ENCODE measurements around the gene STIM2.

STIM2 gene

GRCh38 chr4:26953770-26954423, 93.3 kb downstream of the STIM2 start:
- in situ Hi-C loops (cut with MboI; ENCODE audit: low sequenced_read_pairs, unreplicated experiment) = no loop called here
- DNase-seq (ENCODE audit: low spot score) = no peak
- TF ChIP-seq CTCF (IDR thresholded peaks at IDR 0.05; ENCODE audit: borderline replicate concordance, control extremely low read depth, extremely low read depth, insufficient read depth, missing control alignments) = no peak

- in situ Hi-C loops (cut with MboI; ENCODE audit: low sequenced_read_pairs, unreplicated experiment) = no loop called here
- no peak for TF ChIP-seq CTCF (IDR thresholded peaks at IDR 0.05; ENCODE audit: borderline replicate concordance, control extremely low read depth, extremely low read depth, insufficient read depth, missing control alignments)
- DNase-seq (ENCODE audit: low spot score) = no peak
These were observed 94.6 kb downstream of the STIM2 start for GRCh38 chr4:26955241-26955640.

GRCh38 chr4:26958925-26959653, 98.4 kb downstream of the STIM2 start:
- in situ Hi-C loops (cut with MboI; ENCODE audit: low sequenced_read_pairs, unreplicated experiment) = no loop called here
- DNase-seq (ENCODE audit: low spot score) = no peak
- no peak for TF ChIP-seq CTCF (IDR thresholded peaks at IDR 0.05; ENCODE audit: borderline replicate concordance, control extremely low read depth, extremely low read depth, insufficient read depth, missing control alignments)

GRCh38 chr4:26959654-26960047, 99.0 kb downstream of the STIM2 start:
- TF ChIP-seq CTCF (IDR thresholded peaks at IDR 0.05; ENCODE audit: borderline replicate concordance, control extremely low read depth, extremely low read depth, insufficient read depth, missing control alignments) = no peak
- no peak for DNase-seq (ENCODE audit: low spot score)
- in situ Hi-C loops (cut with MboI; ENCODE audit: low sequenced_read_pairs, unreplicated experiment) = no loop called here

GRCh38 chr4:26962720-26963119, 102.1 kb downstream of the STIM2 start:
- in situ Hi-C loops (cut with MboI; ENCODE audit: low sequenced_read_pairs, unreplicated experiment) = no loop called here
- no peak for DNase-seq (ENCODE audit: low spot score)
- no peak for TF ChIP-seq CTCF (IDR thresholded peaks at IDR 0.05; ENCODE audit: borderline replicate concordance, control extremely low read depth, extremely low read depth, insufficient read depth, missing control alignments)

GRCh38 chr4:26964512-26964911, 103.9 kb downstream of the STIM2 start:
- in situ Hi-C loops (cut with MboI; ENCODE audit: low sequenced_read_pairs, unreplicated experiment) = no loop called here
- no peak for TF ChIP-seq CTCF (IDR thresholded peaks at IDR 0.05; ENCODE audit: borderline replicate concordance, control extremely low read depth, extremely low read depth, insufficient read depth, missing control alignments)
- no peak for DNase-seq (ENCODE audit: low spot score)

All from GM13976 (cell line).